WTC11 (cell line): ENCODE data around the gene PPM1G. TPM values are rescaled to one million over a fixed set of nuclear protein-coding genes. Genes with fewer than 3 reads are reported as not detected.
A peak's percentile ranks its signal among the peaks of the same experiment; 100 is the strongest.

ENCODE experiments used
- CREB1 ChIP-seq: sonication (generic); formaldehyde crosslinking; IDR thresholded peaks from 2 replicates; pipeline ENCODE4 v1.8.0; 2023; ENCODE audit warnings: mild to moderate bottlenecking, missing genetic modification reagents
- E2F4 ChIP-seq: sonication (generic); formaldehyde crosslinking; IDR thresholded peaks from 2 replicates; pipeline ENCODE4 v1.8.1; 2022; ENCODE audit warnings: low read depth, mild to moderate bottlenecking, moderate library complexity, missing genetic modification reagents, borderline replicate concordance
- E2F5 ChIP-seq: sonication (generic); formaldehyde crosslinking; IDR thresholded peaks from 2 replicates; pipeline ENCODE4 v1.8.1; 2022; ENCODE audit warnings: mild to moderate bottlenecking, moderate library complexity, missing genetic modification reagents
- EMX1 ChIP-seq: fragments of 250-450 bp; sonication (Bioruptor Pico); IDR thresholded peaks from 2 replicates; pipeline ENCODE4 v1.8.0; 2021; ENCODE audit warnings: mild to moderate bottlenecking
- ERG ChIP-seq: fragments of 250-450 bp; sonication (Bioruptor Pico); IDR thresholded peaks from 2 replicates; pipeline ENCODE4 v1.8.0; 2021; ENCODE audit warnings: mild to moderate bottlenecking
- ETV6 ChIP-seq: sonication (generic); formaldehyde crosslinking; IDR thresholded peaks from 2 replicates; pipeline ENCODE4 v1.8.1; 2022; ENCODE audit warnings: mild to moderate bottlenecking, missing genetic modification reagents
- KAT7 ChIP-seq: sonication (generic); formaldehyde crosslinking; IDR thresholded peaks from 2 replicates; pipeline ENCODE4 v1.8.1; 2023; ENCODE audit warnings: missing genetic modification reagents, mild to moderate bottlenecking, borderline replicate concordance
- NFATC4 ChIP-seq: fragments of 250-450 bp; sonication (Bioruptor Pico); IDR thresholded peaks from 2 replicates; pipeline ENCODE4 v1.9.0; 2021; ENCODE audit warnings: mild to moderate bottlenecking
- NFE2L1 ChIP-seq: sonication (generic); formaldehyde crosslinking; IDR thresholded peaks from 2 replicates; pipeline ENCODE4 v1.8.1; 2023; ENCODE audit warnings: missing genetic modification reagents
- NR1H2 ChIP-seq: sonication (generic); formaldehyde crosslinking; IDR thresholded peaks from 2 replicates; pipeline ENCODE4 v1.9.0; 2021; ENCODE audit warnings: mild to moderate bottlenecking, moderate library complexity, missing genetic modification reagents
- PRDM15 ChIP-seq: sonication (generic); formaldehyde crosslinking; IDR thresholded peaks from 2 replicates; pipeline ENCODE4 v1.8.0; 2022; ENCODE audit warnings: missing genetic modification reagents
- PRRX2 ChIP-seq: fragments of 250-450 bp; sonication (Bioruptor Pico); IDR thresholded peaks from 2 replicates; pipeline ENCODE4 v1.8.0; 2021; ENCODE audit warnings: mild to moderate bottlenecking
- RELA ChIP-seq: sonication (generic); formaldehyde crosslinking; IDR thresholded peaks from 2 replicates; pipeline ENCODE4 v1.8.1; 2022; ENCODE audit warnings: missing genetic modification reagents, mild to moderate bottlenecking, borderline replicate concordance
- SMAD4 ChIP-seq: sonication (generic); formaldehyde crosslinking; IDR thresholded peaks from 2 replicates; pipeline ENCODE4 v1.8.0; 2022; ENCODE audit warnings: mild to moderate bottlenecking, missing genetic modification reagents
- SOX15 ChIP-seq: fragments of 250-450 bp; sonication (Bioruptor Pico); IDR thresholded peaks from 2 replicates; pipeline ENCODE4 v1.9.0; 2021; ENCODE audit warnings: mild to moderate bottlenecking
- SP1 ChIP-seq: sonication (generic); formaldehyde crosslinking; conservative IDR thresholded peaks from 2 replicates; pipeline ENCODE4 v1.8.1; 2022; ENCODE audit warnings: missing genetic modification reagents
- TEAD1 ChIP-seq: sonication (generic); formaldehyde crosslinking; IDR thresholded peaks from 2 replicates; pipeline ENCODE4 v1.8.0; 2022; ENCODE audit warnings: mild to moderate bottlenecking, missing genetic modification reagents
- ZNF138 ChIP-seq: sonication (generic); formaldehyde crosslinking; conservative IDR thresholded peaks from 2 replicates; pipeline ENCODE4 v1.8.1; 2022; ENCODE audit warnings: mild to moderate bottlenecking, moderate library complexity, missing genetic modification reagents
- ZNF219 ChIP-seq: sonication (generic); formaldehyde crosslinking; IDR thresholded peaks from 2 replicates; pipeline ENCODE4 v1.8.0; 2023; ENCODE audit warnings: missing genetic modification reagents, mild to moderate bottlenecking, borderline replicate concordance
- ZNF396 ChIP-seq: fragments of 250-450 bp; sonication (Bioruptor Pico); IDR thresholded peaks from 2 replicates; pipeline ENCODE4 v1.8.0; 2021; ENCODE audit warnings: mild to moderate bottlenecking, moderate library complexity, borderline replicate concordance
- total RNA-seq: library from RNA; stranded (reverse); gene quantifications from 3 replicates; pipeline ENCODE4 v1.2.3, GENCODE V29; 2021
- TF ChIP-seq, protein P1 (sequence below): fragments of 250-450 bp; sonication (Bioruptor Pico); IDR thresholded peaks from 2 replicates; pipeline ENCODE4 v1.9.0; 2021; ENCODE audit warnings: mild to moderate bottlenecking
- TF ChIP-seq, protein P2 (sequence below): sonication (generic); formaldehyde crosslinking; IDR thresholded peaks from 2 replicates; pipeline ENCODE4 v1.8.1; 2022; ENCODE audit warnings: low read depth, missing genetic modification reagents, borderline replicate concordance
- TF ChIP-seq, protein P3 (sequence below): fragments of 200-600 bp; IDR thresholded peaks from 2 replicates; pipeline ENCODE4 v1.8.0; 2022; ENCODE audit warnings: antibody characterized with exemption
- TF ChIP-seq, protein P4 (sequence below): sonication (generic); formaldehyde crosslinking; IDR thresholded peaks from 2 replicates; pipeline ENCODE4 v1.8.0; 2023; ENCODE audit warnings: mild to moderate bottlenecking, missing genetic modification reagents

PPM1G gene
- total RNA-seq, 1 experiment from 2014 or later, result 193 TPM

DNA sequence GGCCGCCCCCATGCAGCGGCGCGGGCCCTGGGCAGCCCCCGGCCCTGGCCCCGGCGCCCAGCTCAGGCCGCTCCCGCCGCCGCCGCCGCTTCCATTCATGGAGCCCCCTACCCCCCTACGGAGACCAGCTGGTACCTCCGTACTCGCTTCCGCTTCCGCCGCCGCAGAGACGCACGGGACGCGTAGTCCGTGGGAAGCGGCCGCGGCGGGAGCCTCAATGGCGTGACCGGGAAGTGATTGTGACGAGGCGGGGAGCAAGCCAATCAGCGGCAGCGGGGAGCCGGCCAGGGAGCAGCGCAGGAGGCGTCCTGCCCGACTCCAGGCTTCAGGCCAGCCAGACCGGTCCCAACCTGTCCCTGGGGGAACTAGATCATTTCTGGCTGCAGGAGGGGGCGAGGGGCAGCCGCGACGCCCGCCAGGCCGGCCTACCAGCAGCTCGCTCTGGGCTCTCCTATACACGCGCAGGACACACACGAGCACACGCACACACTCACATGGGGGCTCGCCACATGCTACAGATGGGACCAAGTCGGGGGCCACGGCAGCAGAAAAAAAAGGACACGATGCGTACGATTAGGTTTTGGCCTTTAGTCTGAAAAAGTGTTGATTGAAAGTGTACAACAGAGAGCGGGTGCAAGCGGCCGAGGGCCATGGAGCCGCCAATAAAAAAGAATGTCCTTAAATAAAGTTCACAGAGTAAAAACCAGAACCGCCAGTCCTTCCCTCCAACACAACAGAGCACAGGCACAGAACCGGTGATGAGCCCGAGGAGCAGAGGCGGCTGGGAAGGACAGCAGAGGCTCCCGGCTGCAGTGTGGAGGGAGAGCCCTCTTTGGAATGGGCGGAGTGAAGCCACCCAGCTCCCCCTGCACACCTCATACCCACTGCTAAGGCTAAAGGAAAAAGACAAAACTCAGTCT lies 28.5 kb downstream of the PPM1G start, which contains the start of gene ZNF513 (continued):
- TF ChIP-seq SP1, result peak; percentile 81
- TF ChIP-seq, protein P1, sequence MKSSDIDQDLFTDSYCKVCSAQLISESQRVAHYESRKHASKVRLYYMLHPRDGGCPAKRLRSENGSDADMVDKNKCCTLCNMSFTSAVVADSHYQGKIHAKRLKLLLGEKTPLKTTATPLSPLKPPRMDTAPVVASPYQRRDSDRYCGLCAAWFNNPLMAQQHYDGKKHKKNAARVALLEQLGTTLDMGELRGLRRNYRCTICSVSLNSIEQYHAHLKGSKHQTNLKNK (CRISPR knock-in tag), result no peak
- TF ChIP-seq PRDM15 (CRISPR knock-in tag), result no peak
- TF ChIP-seq, protein P2, sequence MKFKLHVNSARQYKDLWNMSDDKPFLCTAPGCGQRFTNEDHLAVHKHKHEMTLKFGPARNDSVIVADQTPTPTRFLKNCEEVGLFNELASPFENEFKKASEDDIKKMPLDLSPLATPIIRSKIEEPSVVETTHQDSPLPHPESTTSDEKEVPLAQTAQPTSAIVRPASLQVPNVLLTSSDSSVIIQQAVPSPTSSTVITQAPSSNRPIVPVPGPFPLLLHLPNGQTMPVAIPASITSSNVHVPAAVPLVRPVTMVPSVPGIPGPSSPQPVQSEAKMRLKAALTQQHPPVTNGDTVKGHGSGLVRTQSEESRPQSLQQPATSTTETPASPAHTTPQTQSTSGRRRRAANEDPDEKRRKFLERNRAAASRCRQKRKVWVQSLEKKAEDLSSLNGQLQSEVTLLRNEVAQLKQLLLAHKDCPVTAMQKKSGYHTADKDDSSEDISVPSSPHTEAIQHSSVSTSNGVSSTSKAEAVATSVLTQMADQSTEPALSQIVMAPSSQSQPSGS (CRISPR knock-in tag), result no peak
- TF ChIP-seq TEAD1 (CRISPR knock-in tag), result peak; percentile 70; the same call in 1 of the 2 replicates
- TF ChIP-seq SOX15, result no peak
- TF ChIP-seq E2F5 (CRISPR knock-in tag), result peak; percentile 78; the same call in 1 of the 2 replicates
- peak; percentile 72; the same call in 1 of the 2 replicates for TF ChIP-seq ETV6
- peak; percentile 61; the same call in 1 of the 2 replicates for TF ChIP-seq PRRX2 (CRISPR knock-in tag)
- TF ChIP-seq NR1H2, result no peak
- TF ChIP-seq, protein P3, sequence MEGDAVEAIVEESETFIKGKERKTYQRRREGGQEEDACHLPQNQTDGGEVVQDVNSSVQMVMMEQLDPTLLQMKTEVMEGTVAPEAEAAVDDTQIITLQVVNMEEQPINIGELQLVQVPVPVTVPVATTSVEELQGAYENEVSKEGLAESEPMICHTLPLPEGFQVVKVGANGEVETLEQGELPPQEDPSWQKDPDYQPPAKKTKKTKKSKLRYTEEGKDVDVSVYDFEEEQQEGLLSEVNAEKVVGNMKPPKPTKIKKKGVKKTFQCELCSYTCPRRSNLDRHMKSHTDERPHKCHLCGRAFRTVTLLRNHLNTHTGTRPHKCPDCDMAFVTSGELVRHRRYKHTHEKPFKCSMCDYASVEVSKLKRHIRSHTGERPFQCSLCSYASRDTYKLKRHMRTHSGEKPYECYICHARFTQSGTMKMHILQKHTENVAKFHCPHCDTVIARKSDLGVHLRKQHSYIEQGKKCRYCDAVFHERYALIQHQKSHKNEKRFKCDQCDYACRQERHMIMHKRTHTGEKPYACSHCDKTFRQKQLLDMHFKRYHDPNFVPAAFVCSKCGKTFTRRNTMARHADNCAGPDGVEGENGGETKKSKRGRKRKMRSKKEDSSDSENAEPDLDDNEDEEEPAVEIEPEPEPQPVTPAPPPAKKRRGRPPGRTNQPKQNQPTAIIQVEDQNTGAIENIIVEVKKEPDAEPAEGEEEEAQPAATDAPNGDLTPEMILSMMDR, result no peak
- 0 out of 2 replicates have a peak, but pooled peaks have one; percentile 50 for TF ChIP-seq KAT7 (CRISPR knock-in tag)
- no peak for TF ChIP-seq SMAD4 (CRISPR knock-in tag)
- peak; percentile 68; the same call in 1 of the 2 replicates for TF ChIP-seq EMX1 (CRISPR knock-in tag)
- no peak for TF ChIP-seq NFE2L1 (CRISPR knock-in tag)
- no peak for TF ChIP-seq ZNF138 (CRISPR knock-in tag)
- TF ChIP-seq CREB1 (CRISPR knock-in tag), result no peak
- no peak for TF ChIP-seq ZNF396
- no peak for TF ChIP-seq ERG (CRISPR knock-in tag)
- TF ChIP-seq, protein P4, sequence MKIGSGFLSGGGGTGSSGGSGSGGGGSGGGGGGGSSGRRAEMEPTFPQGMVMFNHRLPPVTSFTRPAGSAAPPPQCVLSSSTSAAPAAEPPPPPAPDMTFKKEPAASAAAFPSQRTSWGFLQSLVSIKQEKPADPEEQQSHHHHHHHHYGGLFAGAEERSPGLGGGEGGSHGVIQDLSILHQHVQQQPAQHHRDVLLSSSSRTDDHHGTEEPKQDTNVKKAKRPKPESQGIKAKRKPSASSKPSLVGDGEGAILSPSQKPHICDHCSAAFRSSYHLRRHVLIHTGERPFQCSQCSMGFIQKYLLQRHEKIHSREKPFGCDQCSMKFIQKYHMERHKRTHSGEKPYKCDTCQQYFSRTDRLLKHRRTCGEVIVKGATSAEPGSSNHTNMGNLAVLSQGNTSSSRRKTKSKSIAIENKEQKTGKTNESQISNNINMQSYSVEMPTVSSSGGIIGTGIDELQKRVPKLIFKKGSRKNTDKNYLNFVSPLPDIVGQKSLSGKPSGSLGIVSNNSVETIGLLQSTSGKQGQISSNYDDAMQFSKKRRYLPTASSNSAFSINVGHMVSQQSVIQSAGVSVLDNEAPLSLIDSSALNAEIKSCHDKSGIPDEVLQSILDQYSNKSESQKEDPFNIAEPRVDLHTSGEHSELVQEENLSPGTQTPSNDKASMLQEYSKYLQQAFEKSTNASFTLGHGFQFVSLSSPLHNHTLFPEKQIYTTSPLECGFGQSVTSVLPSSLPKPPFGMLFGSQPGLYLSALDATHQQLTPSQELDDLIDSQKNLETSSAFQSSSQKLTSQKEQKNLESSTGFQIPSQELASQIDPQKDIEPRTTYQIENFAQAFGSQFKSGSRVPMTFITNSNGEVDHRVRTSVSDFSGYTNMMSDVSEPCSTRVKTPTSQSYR (CRISPR knock-in tag), result no peak
- TF ChIP-seq E2F4 (CRISPR knock-in tag), result no peak
- no peak for TF ChIP-seq NFATC4 (CRISPR knock-in tag)
- TF ChIP-seq RELA (CRISPR knock-in tag), result no peak
- no peak for TF ChIP-seq ZNF219 (CRISPR knock-in tag)
